HG03066 (cell line): ENCODE measurements around the gene TMEM74B.

ENCODE experiments used
- ATAC-seq: cut with Tn5 transposase; IDR thresholded peaks from one replicate; pipeline ENCODE4 v1.9.1; 2021; ENCODE audit warnings: low read depth; ENCODE audit not compliant: unreplicated experiment

Gene TMEM74B

GRCh38 chr20:1206366-1207148, 21.8 kb upstream of the TMEM74B start:
- no peak for ATAC-seq

DNA sequence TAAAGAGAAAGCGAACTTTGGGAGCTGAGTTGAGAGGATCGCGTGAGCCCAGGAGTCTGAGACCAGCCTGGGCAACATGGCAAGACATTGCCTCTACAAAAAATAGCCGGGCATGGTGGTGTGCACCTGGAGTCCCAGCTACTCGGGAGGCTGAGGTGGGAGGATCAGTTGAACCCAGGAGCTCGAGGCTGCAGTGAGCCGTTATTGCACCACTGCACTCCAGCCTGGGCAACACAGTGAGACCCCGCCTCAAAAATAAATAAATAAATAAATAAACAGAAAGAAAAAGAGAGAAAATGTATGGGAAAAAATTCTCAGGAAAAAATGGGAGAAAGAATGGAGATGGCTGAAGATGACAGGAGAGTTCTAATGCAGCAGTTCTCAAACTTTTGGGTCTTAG, 21.0 kb upstream of the TMEM74B start:
- ATAC-seq, result no peak

- ATAC-seq, result no peak
These were observed 19.8 kb upstream of the TMEM74B start for GRCh38 chr20:1204576-1204975.

GRCh38 chr20:1204113-1204512, 19.3 kb upstream of the TMEM74B start:
- ATAC-seq, result no peak

DNA sequence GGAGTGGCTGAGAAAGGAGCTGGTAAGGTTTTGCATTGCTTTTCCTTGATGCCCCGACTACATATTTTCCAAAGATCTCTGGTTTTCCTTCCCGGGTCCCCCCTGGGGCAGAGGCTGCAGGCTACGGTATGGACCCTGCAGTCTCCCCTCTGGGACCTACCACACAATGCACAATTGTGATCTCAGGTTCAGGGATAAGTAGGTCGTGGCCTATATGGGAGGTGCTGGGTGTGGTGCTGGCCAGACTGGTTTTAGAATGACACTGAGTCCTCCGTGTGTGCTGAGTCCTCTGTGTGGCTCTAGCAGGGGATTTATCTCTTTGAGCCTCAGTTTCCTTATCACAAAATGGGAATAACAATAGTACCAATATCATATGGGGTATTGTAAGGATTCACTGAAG, 18.8 kb upstream of the TMEM74B start:
- no peak for ATAC-seq

DNA sequence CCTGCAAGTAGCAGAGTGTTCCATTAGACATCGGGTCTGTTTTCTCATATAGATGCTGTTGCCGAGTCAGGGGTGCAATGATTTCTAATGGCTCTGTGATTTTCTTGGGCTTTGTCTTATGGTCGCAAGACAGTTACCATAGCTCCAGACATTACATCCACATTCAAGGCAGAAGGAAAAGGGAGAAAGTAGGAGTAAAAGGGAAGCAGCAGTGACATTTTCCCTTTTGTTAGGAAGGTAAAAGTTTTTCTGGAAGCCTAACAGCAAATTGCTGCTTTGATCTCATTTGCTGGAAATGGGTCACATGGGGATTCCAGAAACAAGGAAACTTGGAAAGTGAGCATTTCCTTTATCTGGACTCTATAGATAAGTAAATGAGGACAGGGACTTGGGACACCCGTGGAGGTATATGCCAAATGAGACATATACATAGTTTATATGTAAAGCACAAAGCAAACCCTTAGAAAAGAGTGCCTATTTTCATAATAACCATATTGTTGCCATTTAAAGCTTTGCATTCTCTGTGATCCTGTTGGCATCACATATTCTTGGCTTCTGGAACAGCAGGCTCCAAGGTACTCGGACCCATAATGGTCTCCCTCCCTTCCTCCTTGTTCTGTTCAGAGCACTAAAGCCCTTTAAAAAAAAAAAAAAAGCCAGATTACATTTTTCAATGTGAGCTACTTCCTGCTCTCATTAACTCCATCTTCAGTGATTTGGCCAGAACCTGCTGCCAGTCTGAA, 18.2 kb upstream of the TMEM74B start, which contains the start of gene C20orf202:
TSS of gene C20orf202 (plus strand) at position 693 of the 743 bp plus-strand sequence. CDS start 132 bp downstream, outside the sequence.
- no peak for ATAC-seq

GRCh38 chr20:1199964-1200363, 15.2 kb upstream of the TMEM74B start:
- ATAC-seq, result no peak

- ATAC-seq, result no peak
These were observed 14.6 kb upstream of the TMEM74B start for GRCh38 chr20:1199212-1199873.

- no peak for ATAC-seq
These were observed 14.0 kb upstream of the TMEM74B start for GRCh38 chr20:1198751-1199150.

DNA sequence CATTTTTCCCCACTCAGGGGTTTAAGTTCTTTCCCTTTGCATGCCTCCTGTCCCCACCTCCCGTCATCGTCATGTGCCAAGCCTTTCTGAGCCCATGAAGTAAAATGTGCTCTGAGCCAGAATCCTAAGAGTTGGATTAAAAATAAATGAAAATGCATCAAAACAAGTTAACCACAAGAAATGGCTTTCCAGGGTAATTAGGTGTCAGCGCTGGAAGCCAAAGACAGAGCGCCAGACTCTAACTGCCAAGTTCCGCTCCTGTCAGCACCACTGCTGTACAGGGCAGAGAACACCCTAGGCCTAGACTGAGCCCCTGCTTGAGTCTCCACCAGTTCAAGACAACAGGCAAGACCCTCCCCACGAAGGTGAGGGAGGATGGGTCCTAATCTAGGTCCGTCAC, 13.0 kb upstream of the TMEM74B start:
- ATAC-seq, result no peak

DNA sequence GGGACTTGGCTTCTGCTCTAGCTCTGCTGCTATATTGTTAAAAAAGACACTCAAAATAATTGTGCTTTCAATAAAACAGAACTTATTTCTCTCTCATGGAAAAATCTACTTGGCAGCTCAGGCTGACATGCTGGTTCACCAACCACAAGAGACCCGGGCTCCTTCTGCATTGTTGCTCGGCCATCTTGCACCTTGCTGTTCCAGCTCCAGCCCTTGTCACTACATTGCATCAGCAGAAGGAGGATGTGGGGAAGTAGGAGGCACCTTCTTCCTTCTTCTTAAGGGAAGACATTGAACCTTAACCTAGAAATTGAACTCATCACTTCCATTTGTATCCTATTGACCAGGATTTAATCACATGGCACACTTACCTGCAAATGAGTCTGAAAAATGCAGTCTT, 11.9 kb upstream of the TMEM74B start:
- ATAC-seq, result no peak

GRCh38 chr20:1195226-1195625, 10.4 kb upstream of the TMEM74B start:
- no peak for ATAC-seq

DNA sequence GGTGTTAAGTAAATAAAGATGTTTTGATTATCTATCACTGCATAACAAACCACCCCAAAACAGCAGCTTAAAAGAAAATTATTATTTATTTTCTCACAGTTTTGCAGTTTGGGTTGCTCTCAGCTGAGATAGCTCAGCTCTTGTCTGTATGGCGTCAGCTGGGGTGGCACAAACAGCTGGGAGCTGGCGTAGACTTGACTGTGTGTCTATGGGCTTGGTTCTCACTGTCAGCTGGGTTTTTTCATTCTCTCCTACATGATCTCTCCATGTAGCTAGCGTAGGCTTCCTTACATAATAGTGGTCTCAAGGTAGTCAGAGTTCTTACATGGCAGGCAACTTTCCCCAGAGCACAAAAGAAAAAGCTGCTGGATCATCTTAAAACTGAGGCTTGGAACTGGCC, 6.5 kb upstream of the TMEM74B start:
- ATAC-seq, result no peak

- no peak for ATAC-seq
These were observed 6.1 kb upstream of the TMEM74B start for GRCh38 chr20:1190847-1191246.

DNA sequence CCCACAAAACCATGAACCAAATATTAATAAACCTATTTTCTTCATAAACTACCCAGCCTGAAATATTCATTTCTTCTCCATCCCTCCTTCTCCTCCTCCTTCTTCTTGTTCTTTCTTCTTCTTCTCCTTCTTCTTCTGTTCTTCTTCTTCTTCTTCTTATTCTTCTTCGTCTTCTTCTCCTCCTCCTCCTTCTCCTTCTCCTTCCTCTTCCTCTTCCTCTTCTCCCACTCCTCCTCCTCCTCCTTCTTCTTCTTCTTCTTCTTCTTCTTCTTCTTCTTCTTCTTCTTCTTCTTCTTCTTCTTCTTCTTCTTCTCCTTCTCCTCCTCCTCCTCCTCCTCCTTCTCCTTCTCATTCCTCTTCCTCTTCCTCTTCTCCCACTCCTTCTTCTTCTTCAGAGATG, 5.0 kb upstream of the TMEM74B start:
- no peak for ATAC-seq

DNA sequence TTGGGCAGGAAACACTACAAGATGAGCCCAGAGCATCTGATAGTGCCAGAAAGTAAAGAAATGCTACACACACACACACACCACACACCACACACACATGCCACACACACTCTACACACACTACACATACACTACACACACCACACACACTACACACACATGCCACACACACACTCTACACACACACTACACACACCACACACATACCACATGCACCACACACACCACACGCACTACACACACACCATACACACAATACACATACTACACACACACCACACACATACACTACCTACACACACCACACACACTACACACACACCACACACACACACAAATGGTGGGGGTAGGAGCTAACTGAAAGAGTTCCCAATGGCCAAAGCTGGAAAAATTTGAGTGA, 3.6 kb upstream of the TMEM74B start:
- no peak for ATAC-seq

DNA sequence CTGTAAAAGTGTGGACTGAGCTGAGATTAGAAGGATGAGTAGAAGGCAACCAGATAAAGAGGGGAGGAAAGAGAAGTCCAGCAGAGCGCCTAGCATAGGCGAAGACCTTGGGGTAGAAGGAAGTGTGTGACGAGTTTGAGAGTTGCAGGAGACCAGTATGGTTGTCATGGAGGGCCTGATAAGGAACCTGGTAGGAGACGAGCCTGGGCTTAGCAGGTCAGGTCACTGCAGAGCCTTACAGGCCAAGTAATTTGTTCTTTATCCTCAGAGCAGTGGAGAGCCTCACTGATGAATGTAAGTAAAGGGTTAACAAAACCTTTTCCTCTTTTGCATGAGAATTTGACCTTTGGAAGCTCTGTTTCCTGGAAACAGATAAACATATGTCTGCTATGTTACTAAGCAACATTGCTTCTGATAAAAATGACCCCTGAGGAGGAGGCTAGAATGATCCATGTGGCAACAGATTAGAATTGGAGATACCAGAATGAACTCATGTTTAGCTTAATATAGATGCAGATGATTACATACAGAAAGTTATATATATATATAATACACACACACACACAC, 2.9 kb upstream of the TMEM74B start:
- no peak for ATAC-seq

DNA sequence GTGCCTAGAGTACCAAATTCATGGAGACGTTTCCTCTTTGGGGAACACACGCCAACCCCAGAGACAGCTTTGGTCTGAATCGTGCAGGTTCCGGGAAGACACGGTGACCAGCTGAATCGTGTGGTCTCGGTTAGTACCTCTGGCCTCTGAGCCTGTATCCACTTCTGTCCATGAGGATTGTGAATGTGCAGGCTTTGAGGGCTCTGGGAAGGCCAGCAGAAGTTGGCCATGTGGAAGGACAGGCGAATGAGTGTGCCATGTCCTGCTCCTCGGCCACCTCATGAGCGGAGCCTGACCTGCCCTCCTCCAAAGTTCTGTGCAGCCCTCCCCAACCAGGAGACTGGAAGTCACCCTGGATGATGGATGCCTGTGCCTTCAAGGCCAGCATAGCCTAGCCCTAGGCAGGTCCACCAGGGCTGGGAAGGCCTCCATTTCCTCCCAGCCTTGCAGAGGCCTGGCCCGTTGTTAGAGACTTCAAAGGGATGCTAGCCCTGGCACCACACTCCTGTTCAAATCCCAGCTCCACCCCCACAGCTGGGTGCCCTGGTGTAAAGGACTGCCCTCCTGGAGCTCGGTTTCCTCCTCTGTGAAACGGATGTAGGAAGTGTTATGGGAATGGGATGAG, 1.7 kb upstream of the TMEM74B start:
- no peak for ATAC-seq

GRCh38 chr20:1185790-1186334, 1.1 kb upstream of the TMEM74B start:
- no peak for ATAC-seq

DNA sequence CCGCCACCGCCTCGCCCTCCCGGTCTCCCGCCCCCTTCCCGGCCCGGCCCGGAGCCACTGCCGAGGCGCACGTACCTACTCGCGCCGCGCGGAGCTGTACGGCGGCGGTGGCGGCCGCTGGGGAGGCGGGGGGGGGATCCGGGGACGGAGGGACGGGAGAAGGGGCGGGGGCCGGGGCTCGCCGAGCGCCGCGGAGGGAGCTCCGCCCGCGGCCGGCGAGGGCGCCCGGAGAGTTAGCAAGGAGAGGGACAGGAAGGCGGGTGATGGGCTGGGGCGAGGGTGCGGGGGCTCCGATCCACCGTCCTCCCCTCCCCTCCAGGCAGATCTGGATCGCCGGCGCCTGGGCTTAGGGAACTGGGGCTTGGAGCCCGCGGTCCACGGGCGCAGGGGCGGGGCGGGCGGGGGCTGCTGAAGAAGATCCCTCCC, 548 bp upstream of the TMEM74B start:
- ATAC-seq, result no peak
